Mucosa of gallbladder (tissue), 1 donor: ENCODE measurements around the gene PBLD. TPM values are rescaled to one million over a fixed set of nuclear protein-coding genes. Genes with fewer than 3 reads are reported as not detected.
"Not testable (repeated sequence)": the region's sequence is repeated elsewhere in the genome, so short reads cannot be mapped to it uniquely, and the experiment has no call there.

Source experiments
- DNase-seq: peaks from one replicate; pipeline ENCODE4 v3.0.0-alpha.2; 2020; ENCODE audit warnings: low spot score
- total RNA-seq: library from RNA; stranded (reverse); gene quantifications from one replicate; pipeline ENCODE4 v1.2.1, GENCODE V29; 2021
- donor health status: DM: no; HTN: no; CAD: no.

PBLD gene
- total RNA-seq, 1 donor from 2014 or later, result 8.0 TPM

- not testable (repeated sequence) for DNase-seq
Measured at GRCh38 chr10:68278906-68279753, 53.6 kb downstream of the PBLD start.

GRCh38 chr10:68277814-68278213 lies 54.9 kb downstream of the PBLD start:
- DNase-seq, result not testable (repeated sequence)

DNA sequence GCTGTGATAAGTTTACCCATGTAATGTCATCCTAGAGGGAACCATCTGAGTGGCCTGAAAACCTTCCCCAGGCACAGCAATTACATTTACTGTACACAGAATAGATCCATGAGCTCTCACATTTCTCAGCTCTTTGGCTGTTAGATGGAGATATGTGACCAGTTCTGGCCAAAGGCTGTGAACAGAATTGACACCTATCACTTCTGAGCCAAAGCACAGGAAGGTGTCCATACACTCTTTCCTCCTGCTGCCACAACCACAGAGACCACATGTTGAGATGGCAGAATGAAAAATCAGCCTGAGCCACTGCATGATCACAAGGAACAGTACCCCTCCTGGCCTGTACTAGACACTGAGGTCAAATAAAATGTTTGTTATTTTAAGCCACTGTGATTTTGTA lies 56.5 kb downstream of the PBLD start:
- no peak for DNase-seq

DNA sequence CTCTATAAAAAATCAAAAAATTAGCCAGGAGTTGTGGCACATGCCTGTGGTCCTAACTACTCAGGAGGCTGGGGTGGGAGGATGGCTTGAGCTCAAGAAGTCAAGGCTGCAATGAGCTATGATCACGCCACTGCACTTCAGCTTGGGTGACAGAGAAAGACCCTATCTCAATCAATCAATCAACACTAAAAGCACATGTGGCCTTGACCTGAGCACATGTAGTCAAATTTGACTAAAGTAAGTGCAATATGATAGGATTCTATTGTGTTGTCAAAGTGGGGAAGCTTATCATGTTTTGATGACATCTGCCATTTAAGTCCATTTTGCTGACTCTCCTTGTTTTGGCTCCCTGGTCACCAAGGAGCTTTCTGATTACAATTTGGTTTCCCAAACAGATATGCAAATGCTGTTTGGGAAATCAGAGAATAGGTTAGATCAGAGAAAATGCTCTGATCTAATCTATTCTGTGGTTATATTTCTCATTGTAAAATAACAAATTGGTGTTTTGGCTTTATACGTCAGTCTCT lies 57.1 kb downstream of the PBLD start:
- no peak for DNase-seq

DNA sequence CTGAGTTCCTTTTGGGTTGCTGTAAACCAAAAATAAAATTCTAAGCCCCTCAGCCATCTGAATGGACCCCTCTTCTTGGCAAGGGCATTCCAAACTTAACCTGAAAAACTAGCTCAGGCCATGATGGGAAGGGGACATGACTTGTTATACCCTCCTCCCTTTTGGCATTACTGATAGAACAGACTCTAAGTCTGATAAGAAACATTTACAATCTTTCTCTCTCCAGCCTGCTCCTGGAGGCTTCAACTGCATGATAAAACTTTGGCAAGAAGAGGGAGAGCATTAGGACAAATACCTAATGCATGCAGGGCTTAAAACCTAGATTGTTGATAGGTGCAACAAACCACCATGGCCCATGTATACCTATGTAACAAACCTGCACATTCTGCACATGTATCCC lies 59.9 kb downstream of the PBLD start:
- no peak for DNase-seq

DNA sequence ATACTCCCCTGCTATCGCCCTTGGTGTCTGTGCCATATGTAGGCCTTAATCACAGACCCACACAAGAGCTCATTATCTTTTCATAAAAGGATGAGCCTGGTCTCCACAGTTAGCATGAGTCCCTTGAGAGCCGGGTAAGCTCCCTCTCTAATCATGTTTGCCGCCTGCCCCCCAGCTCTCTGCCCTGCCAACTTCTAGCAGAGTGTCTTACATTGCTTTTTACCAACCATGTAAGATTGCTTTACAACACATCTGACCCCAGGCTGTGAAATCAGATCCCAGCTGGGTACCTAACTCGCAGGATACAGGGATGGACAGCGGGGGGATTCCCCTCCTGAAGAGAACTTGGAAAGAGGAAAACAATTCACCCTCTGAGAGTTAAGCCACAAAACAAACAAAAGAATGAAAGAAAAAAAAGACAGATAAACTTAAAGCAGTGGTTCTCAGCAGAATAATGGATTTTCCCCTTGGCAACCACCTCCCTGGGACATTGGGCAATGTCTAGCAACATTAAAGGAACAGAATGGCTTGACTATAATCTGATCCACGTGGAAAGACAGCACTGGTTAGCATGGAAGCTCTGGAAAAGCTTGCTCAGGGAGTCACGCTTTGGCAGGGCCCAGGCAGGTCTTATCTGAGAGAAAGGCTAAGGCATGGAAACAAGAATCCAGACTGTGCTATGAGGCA lies 61.4 kb downstream of the PBLD start:
- DNase-seq, result no peak

- DNase-seq, result no peak
Measured at GRCh38 chr10:68269562-68270290, 63.0 kb downstream of the PBLD start.

- no peak for DNase-seq
Measured at GRCh38 chr10:68261132-68261856, 71.4 kb downstream of the PBLD start.

DNA sequence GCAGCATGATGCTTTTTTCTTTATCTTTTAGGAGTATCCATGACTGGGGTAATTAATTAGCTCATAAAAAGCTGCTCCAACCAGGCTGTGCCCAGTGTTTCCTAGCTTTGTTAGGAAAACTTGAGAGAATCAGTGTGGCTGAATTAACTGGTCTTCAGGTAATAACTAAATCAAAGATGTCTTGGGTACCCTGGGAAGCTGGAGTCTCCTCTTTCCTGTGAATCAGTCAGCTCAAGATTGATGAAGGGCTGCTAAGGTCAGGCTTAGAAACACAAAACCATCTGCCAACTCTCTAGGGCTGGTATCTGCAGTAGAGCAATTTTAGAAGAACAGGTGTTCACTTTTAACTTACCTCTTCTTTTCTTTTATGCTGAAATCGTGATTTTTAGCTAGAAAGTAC lies 79.4 kb downstream of the PBLD start:
- no peak for DNase-seq

GRCh38 chr10:68251625-68252495 lies 80.9 kb downstream of the PBLD start:
- DNase-seq, result no peak

DNA sequence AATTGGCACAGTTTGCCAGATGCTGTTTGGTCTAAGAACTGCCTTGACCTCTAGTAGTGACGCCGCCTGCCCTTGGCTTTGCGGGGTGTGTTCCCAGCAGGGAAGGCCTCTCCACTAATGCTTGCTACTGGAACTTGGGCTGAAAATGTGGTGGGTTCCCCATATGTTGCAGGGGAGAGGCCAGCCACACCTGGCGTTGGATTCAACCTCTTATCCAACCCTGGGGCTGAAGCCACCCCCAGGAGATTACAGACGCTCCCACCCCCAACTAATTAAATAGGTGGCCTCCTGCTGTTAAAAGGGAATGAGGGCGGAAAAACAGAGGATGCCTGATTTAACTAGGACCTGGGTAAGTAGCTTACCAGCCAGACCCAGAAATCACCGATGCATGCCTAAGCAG lies 81.6 kb downstream of the PBLD start:
- no peak for DNase-seq

DNA sequence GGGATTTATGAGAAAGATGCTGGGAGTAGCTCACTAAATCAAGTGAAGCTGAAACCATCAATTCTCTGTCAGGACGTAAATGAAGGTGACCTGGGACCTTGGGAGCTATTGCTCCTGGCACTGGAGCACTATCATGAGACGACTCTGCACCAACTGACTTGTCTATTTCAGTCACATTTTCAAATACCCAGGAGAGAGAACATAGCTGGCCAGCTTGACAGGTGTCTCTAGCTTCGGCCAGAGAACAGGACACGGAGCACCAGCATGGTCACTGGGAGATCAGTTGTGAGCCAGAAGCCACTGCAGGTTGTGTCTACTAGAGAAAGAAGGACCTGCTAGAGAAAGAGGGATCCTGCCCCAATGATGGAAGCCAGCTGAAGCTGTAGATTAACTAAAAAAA lies 83.4 kb downstream of the PBLD start:
- DNase-seq, result no peak

GRCh38 chr10:68247931-68248330 lies 84.8 kb downstream of the PBLD start:
- no peak for DNase-seq

DNA sequence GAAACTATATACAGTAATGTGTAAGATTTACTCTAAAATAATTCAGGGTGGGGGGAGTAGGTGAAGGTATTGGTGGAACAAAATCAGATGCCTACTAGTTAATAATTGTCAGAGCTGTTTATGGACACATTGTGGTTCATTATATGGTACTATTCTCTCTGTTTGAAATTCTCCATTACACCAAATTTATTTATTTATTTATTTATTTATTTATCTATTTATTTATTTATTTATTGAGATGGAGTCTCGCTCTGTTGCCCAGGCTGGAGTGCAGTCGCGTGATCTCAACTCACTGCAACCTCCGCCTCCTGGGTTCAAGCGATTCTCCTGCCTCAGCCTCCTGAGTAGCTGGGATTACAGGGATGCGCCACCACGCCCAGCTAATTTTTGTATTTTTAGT lies 86.3 kb downstream of the PBLD start:
- DNase-seq, result not testable (repeated sequence)

DNA sequence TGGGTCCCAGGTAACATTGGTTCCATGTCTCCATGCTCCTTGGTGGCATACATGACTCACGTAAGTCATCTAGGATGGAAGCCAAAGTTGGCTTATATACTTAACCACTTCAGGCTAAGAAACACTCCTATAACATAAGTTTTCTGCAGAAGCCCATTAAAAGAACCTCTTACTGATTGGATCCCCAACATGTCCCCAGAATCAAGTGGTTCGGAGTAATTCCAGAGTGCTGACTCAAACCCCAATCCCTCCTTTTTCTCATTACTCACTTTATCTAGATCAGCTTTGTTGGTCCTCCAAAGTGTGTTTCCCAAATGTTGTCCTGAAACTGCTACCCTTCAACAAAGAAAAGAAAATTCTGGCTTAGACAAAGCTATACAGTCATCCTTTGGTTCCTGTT lies 90.7 kb downstream of the PBLD start:
- no peak for DNase-seq

DNA sequence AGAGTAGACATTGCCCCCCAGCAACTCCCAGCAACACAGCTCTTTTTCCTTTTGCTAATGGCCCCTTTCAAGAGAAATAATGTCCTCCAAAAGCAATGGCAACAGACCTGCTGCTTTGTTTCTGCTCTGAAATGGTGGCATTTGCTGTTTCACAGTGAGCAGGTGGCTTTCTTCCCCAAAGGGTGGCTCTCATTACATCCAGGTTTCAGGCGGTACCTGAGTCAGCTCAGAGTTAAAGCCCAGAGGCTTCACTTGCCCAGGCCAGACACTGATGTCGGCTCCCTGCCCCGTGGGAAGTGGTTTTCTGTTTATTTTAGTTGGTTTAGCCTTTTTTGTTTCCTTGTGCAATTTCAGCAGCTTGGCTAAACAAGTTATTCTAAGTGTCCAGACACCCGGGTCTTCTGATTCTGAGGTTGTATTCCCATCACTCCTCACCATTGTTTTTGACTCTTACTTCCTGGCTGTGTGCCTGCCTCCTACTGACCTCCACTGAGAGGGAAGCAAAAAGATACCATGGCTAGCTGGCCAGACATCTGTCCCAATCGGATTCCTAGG lies 93.1 kb downstream of the PBLD start:
- no peak for DNase-seq

GRCh38 chr10:68239069-68239468 lies 93.7 kb downstream of the PBLD start:
- DNase-seq, result no peak

DNA sequence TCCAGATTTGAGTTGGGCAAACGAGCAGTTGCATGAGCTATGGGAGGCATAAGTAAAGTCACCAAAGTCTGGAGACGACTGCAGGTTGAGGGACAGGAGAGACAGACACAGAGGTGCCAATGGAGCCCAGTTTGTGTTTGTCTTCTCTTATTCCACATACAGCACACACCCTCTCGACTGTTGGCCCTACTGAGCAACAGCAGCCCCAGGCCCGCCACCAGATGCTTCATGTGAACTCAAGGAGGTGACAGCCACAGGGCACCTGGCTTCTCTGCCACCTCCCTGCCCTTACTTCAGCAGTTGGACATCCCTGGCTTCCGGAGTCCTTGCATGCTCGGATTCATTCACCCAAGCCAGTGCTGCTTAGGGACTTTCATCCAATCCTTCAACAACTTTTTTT lies 94.4 kb downstream of the PBLD start:
- DNase-seq, result no peak

- no peak for DNase-seq
Measured at GRCh38 chr10:68237173-68237572, 95.6 kb downstream of the PBLD start.

GRCh38 chr10:68235581-68235980 lies 97.1 kb downstream of the PBLD start:
- DNase-seq, result no peak
